Skeletal muscle cell (primary cell): Measurements from ENCODE around the gene PLD6.
"Not testable (repeated sequence)": the region's sequence is repeated elsewhere in the genome, so short reads cannot be mapped to it uniquely, and the experiment has no call there.

ENCODE experiments used
- DNase-seq: peaks from one replicate; pipeline ENCODE4 v3.0.0-alpha.2; 2010; ENCODE audit warnings: low read depth
- H3K4me3 ChIP-seq: 2 replicates; pipeline ENCODE4 v1.5.1; 2011; ENCODE audit warnings: low read depth, mild to moderate bottlenecking, control low read depth, low read length, moderate library complexity

Gene PLD6

DNA sequence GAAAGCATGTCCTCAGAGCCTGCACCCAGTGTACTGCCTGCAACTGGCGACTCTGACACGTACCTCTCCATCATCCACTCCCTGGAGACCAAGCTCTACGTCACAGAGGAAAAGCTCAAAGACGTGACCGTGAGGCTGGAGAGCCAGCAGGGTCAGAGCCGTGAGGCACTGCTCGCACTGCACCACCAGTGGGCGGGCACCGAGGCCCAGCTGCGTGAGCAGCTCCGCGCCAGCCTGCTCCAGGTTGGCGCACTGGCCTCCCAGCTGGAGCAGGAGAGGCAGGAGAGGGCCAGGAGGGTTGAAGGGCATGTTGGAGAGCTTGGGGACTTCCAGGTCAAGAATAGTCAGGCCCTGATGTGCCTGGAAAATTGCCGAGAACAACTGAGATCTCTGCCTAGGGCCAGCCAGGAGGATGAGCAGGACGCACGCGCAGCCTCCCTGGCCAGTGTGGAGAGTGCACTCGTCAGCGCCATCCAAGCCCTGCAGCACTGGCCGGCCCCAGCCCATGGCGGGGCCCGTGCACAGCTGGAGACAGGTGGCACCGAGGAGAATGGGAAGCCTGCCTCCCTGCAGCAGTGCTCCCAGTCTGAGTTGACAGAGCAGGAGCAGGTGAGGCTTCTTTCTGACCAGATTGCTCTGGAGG is 40.3 kb downstream of the PLD6 start:
- no peak overlapping the region for H3K4me3 ChIP-seq
- DNase-seq = no peak

DNA sequence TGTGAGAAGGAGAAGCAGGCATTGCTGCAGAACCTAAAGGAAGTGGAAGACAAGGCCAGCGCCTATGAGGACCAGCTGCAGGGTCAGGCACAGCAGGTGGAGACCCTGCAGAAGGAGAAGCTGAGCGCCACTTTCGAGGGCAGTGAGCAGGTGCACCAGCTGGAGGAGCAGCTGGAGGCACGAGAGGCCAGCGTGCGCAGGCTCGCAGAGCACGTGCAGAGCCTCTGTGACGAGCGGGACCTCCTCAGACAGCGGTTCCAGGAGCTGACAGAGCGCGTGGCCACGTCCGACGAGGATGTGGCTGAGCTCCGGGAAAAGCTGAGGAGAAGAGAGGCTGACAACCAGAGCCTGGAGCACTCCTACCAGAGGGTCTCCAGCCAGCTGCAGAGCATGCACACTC is 41.5 kb downstream of the PLD6 start:
- H3K4me3 ChIP-seq = no peak overlapping the region
- DNase-seq = no peak

DNA sequence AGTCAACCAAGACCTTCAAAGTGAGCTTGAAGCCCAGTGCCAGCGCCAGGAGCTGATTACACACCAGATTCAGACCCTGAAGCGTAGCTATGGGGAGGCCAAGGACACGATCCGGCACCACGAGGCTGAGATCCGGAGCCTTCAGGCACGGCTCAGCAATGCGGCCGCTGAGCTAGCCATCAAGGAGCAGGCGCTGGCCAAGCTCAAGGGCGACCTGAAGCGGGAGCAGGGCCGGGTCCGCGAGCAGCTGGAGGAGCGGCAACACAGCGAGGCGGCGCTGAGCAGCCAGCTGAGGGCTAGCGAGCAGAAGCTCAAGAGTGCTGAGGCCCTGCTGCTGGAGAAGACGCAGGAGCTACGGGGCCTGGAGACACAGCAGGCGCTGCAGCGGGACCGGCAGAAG is 42.0 kb downstream of the PLD6 start:
- no peak for DNase-seq
- no peak overlapping the region for H3K4me3 ChIP-seq

DNA sequence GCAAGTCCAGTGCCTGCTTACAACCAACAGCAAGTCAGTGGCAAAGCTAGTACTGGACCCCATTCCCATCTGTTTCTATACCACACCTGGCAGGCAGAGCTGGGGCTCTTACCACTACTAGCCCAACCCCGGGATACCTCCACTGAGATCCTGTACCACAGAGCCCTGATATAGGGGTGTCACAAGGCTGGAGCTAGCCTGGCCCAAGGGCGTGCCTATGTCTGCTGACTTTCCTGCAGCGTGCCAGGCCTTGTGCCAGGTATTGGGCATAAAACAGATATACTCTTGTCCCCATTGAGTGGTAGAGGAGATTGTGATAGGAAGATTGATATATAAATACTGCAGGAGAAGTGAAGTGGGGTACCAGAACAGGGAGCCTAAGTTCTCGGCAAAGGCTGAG is 44.4 kb downstream of the PLD6 start:
- no peak for DNase-seq
- no peak overlapping the region for H3K4me3 ChIP-seq

DNA sequence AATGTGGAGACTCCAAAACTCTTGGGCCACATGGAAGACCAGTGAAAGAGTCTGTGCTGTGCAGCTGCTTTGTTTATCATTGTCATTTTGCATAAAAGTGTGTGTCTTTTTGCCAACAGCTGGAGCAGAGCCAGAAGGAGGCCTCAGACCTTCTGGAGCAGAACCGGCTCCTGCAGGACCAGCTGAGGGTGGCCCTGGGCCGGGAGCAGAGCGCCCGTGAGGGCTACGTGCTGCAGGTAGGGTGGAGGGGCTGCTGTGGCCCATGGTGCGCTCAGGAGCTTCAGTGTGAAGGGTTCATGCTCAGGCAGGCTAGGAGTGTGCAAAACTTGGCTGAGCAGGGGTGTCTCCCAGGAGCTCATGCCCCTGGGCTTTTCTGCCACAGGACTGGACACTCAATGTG is 45.0 kb downstream of the PLD6 start:
- no peak for DNase-seq
- H3K4me3 ChIP-seq = no peak overlapping the region

DNA sequence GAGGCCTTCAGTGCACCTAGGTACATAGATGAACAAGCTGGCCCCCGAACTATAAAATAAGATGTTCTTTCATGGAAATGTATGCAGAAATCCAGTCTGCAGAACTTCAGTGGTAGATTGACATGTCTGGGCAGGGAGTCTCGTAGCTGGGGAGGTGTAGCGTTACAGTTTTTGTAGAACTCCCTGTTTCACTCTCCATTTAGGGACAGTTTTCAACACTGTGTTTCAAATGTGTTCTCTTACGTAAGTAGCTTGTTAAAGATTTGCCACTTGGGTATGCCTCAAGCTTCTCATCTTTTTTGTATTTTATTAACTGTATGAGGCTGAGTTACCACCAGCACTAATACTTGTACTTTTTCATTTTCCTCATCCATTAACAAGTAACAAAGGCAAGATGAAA is 46.6 kb downstream of the PLD6 start:
- DNase-seq = no peak
- no peak overlapping the region for H3K4me3 ChIP-seq

DNA sequence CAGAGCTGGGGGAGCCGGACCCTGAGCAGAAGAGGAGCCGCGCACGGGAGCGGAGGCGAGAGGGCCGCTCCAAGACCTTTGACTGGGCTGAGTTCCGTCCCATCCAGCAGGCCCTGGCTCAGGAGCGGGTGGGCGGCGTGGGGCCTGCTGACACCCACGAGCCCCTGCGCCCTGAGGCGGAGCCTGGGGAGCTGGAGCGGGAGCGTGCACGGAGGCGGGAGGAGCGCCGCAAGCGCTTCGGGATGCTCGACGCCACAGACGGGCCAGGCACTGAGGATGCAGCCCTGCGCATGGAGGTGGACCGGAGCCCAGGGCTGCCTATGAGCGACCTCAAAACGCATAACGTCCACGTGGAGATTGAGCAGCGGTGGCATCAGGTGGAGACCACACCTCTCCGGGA is 47.6 kb downstream of the PLD6 start:
- DNase-seq, H3K4me3 ChIP-seq: not testable (repeated sequence)

DNA sequence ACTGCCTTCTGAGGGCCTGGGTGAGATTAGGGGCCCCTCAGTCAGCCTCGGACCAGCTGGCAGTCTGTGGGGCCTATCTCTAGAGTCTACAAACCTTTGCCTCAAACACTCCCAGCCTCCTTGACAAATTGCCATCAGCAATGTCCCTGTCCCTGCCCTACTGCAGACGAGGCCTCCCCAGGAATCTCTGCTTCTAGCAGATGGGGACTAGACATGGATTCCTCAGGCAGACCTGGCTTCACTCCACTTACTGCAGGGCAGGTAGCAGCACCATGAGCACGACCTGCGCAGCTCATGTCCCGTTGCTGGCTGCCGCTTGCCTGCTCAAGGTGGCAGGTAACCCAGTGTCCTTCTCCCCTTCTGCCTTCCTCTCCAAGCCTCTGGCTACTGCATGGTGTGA is 49.1 kb downstream of the PLD6 start:
- DNase-seq = no peak
- H3K4me3 ChIP-seq = no peak overlapping the region

DNA sequence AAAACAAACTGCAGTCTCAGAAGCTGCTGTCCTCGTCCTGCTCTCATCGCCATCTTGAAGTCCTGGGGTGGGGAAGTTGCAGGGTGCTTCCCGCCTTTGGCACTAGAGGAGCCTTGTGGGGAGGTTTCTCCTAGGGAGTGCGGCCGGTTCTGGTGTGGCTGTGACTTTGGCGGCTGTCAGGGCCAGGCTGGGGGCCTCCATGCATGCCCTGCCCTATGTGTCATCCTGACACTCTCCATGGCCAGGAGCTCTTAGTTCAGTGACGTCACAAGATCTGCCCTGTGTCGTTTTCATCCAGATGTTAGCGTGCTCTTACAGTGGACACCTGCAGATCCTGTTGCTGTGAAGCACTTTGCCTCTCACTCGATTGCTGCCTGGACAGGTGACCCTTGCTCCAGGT is 49.6 kb downstream of the PLD6 start:
- no peak for DNase-seq
- H3K4me3 ChIP-seq = no peak overlapping the region

DNA sequence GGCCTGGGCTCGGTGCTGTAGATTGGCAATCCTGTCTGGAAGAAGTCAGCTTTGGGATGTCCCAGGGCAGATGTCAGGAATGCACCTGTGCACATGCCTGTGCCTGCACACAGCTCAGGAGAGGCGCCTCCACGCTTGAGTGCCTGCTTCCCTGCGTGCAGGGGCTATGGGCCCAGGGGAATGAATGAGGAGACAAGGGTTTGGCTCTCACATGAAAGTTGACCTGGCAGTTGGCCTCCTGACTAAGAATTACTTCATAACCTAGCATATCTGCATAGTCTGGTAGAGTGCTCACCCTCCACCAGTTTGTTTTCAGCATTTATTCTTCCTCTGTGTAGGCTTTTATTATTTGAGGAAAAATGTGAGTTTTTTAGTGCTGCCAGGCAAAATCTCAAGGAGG is 50.0 kb downstream of the PLD6 start:
- H3K4me3 ChIP-seq = no peak overlapping the region

DNA sequence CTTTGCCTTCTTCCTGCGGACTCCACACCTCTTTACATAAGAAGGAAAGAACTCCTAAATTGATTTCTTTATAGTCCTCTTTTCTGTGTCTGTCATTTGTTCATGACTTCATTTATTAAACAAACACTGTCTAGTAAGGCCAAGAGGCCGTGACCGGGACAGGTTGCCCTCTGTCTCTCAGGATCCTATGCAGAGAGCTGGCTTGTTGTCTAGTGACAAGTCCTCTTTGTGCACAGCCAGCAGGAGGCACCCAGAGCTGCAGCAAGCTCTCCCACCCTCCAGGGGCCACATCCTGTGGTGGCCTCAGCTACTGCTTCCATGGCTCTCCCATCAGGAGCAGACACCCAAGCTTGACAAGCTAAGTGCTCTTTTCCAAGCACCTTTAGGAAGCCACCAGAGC is 50.6 kb downstream of the PLD6 start:
- no peak overlapping the region for H3K4me3 ChIP-seq
- no peak for DNase-seq

More for the DNA sequence above, 50.0 kb downstream of the PLD6 start:
- peak; percentile 46 for DNase-seq

DNA sequence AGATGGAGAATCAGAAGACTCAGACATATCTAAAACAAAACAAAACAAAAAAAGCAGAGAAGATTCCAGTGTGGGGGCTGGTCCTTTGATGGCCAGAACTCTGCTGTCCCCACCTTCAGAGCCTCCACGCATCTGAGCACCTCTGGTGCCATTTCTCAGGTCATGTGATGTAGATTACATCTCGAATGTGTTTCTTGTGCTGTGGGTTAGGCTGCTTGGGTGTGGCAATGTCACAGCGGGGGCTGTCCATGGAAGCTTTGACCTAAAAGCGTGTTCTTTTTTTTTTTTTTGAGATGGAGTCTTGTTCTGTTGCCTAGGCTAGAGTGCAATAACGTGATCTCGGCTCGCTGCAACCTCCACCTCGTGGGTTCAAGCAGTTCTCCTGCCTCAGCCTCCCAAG is 51.2 kb downstream of the PLD6 start:
- DNase-seq = no peak
- H3K4me3 ChIP-seq = no peak overlapping the region

DNA sequence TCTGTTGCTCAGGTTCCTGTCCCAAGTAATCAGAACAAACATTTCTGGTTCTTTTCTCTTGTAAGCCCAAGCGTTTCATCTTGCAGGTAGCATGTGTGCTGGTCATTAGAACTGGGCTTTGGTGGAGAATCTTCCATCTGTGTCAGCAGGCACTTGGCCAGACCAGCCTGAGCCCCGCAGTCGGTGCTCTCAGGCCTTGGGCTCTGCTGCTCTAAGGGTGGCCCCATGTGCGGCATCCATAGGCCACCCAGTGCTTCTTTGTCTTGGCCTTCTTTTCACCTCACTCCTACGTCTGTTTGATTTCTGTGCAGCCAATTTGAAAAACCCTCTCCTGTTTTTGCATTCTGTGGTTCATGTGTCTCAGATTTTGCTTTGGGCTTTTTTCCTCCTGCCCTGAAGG is 51.6 kb downstream of the PLD6 start:
- H3K4me3 ChIP-seq = no peak overlapping the region
- DNase-seq = no peak

DNA sequence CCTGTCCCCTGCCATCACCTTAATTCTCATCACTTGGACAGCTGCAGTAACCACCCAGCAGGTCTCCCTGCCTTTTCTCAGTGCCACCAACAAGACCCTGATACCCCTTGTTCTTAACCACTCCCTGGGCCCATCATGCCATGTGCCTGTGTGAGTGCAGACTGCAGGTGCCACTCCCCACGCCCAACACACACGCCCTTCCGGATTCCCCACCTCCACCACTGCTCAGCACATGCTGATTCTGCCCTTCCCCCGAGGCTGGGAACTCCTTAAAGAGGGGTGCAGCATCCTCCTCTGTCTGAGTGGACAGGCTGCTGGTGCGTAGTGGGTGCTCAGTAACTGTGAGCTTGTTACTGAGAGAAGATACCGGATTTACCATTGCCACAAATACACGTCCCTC is 52.4 kb downstream of the PLD6 start:
- no peak overlapping the region for H3K4me3 ChIP-seq
- no peak for DNase-seq

DNA sequence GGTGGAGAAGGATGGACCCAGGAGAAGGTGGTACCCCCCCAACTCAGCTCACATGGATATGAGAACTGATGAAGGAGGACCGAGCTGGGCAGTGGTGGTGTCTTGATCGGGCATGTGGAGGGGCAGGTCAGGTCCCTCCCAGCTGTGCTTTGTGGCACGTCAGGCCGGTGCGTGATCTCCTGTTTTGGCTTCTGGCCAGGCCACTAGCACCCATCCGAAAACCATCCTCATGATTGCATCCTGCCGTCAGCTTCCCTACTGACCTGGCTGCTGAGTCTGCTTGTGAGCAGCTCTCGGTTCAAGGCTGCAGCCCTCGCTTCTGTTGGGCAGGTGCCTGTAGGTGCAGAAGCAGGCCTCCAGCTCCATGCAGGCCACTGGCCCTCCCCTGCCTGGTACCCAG is 53.1 kb downstream of the PLD6 start:
- DNase-seq = no peak
- no peak overlapping the region for H3K4me3 ChIP-seq

DNA sequence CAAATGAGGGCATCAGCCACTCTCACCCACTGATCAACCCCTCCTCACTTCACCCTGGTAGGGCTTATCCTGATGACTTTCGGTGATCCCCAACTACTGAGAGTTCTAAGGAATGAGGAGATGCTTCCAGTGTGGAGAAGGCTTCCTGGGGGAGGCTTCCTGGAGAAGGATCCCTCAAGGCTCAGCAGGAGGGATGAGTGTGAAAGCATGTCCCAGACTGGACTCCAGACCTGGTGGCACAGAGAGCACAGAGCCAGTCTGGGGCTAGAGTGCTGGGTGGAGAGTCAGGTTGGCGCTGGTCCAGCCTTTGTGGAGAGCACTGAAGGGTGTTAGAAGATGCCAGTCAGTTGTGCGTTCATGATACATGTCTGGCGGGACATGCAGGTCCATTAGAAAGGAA is 53.7 kb downstream of the PLD6 start:
- H3K4me3 ChIP-seq = no peak overlapping the region
- no peak for DNase-seq

DNA sequence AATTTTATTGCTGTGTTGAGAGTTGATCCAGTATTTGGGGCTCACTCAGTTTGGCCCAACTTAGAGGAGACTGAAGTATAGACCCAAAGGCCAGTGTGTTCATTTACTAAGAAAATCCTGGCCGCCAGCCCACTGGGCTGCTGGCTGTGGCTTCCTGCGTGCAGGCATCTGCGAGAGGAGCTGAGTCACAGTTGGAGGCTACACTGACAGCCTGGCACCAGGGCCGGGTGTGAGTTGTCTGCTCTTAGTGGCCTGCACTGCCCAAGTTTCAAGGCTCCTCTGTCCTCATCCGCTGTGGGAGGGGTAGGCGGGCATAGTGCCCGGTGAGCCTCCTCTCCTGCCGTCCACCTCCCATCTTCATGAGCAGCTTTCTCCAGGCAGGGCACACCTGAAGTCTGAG is 54.2 kb downstream of the PLD6 start:
- DNase-seq = peak; percentile 74
- H3K4me3 ChIP-seq = no peak overlapping the region

DNA sequence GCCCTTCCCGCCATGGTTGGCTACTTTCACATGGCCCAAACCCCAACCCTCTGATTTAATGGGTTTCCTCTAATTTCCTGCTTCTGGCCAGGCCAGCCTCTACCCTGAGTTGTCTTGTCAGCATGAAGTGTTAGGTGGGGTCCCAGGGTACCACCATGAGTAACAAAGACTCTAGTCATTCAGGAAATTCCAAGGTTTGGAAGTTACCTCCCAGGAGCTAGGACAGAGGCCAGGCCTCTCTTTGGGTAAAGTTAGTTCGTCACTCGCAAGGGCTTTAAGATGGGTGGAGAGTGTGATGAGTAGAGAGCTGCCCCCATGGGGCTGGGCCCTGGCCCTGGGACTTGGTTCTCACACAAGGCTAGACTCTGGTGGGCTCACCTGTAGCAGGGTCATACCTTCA is 54.6 kb downstream of the PLD6 start:
- no peak for DNase-seq
- no peak overlapping the region for H3K4me3 ChIP-seq

DNA sequence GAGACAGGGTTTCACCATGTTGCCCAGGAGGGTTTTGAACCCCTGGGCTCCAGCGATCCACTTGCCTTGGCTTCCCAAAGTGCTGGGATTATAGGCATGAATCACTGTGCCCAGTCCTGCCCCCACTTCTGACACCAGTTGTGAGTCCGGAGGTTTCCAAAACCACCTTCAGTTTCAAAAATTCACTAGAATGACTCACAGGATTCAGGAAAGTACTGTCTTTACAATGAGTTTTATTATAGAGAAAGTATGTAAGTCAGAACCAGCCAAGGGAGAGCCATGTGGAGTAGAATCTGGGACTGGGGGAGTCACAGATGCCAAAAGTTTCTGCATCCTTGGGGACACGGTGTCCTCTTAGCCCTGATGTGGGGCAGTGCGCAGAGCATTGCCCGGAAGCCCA is 55.1 kb downstream of the PLD6 start:
- peak; percentile 52 for DNase-seq
- no peak overlapping the region for H3K4me3 ChIP-seq
